SW480 (cell line): Measurements from ENCODE around the gene LRRC37A.
A peak's percentile ranks its signal among the peaks of the same experiment; 100 is the strongest.
"Not testable (repeated sequence)": the region's sequence is repeated elsewhere in the genome, so short reads cannot be mapped to it uniquely, and the experiment has no call there.

Experiments used
- DNase-seq: peaks from one replicate; pipeline ENCODE4 v3.0.0-alpha.2; 2016; ENCODE audit warnings: low spot score

The LRRC37A gene

GRCh38 chr17:46294831-46295230, at the start of gene LRRC37A:
Gene LRRC37A (plus strand): TSS chr17:46295131. CDS start chr17:46295134, 3 bp downstream.
- not testable (repeated sequence) for DNase-seq

- DNase-seq = not testable (repeated sequence)
These were observed 45.8 kb upstream of the LRRC37A start for GRCh38 chr17:46249153-46249552.

GRCh38 chr17:46252804-46253203, 42.1 kb upstream of the LRRC37A start:
- DNase-seq = not testable (repeated sequence)

- DNase-seq = peak; percentile 78
These were observed 41.2 kb upstream of the LRRC37A start for GRCh38 chr17:46253722-46254121.

- not testable (repeated sequence) for DNase-seq
These were observed 40.7 kb upstream of the LRRC37A start for GRCh38 chr17:46254215-46254614.

GRCh38 chr17:46256369-46256768, 38.6 kb upstream of the LRRC37A start:
- DNase-seq = not testable (repeated sequence)

GRCh38 chr17:46259845-46260661, 34.9 kb upstream of the LRRC37A start:
- peak; percentile 49 for DNase-seq

- no peak for DNase-seq
These were observed 32.7 kb upstream of the LRRC37A start for GRCh38 chr17:46262271-46262670.

- DNase-seq = peak; percentile 99
These were observed 30.3 kb upstream of the LRRC37A start for GRCh38 chr17:46264456-46265198.

GRCh38 chr17:46266063-46266655, 28.8 kb upstream of the LRRC37A start:
- DNase-seq = not testable (repeated sequence)

- DNase-seq = peak; percentile 91
These were observed 28.0 kb upstream of the LRRC37A start for GRCh38 chr17:46266656-46267544.

- no peak for DNase-seq
These were observed 24.9 kb upstream of the LRRC37A start for GRCh38 chr17:46270032-46270431.

- no peak for DNase-seq
These were observed 21.2 kb upstream of the LRRC37A start for GRCh38 chr17:46273541-46274236.

GRCh38 chr17:46274238-46274637, 20.7 kb upstream of the LRRC37A start:
- no peak for DNase-seq

GRCh38 chr17:46276728-46277479, 18.0 kb upstream of the LRRC37A start:
- DNase-seq = not testable (repeated sequence)

- not testable (repeated sequence) for DNase-seq
These were observed 13.6 kb upstream of the LRRC37A start for GRCh38 chr17:46281336-46281735.

GRCh38 chr17:46282635-46283034, 12.3 kb upstream of the LRRC37A start:
- not testable (repeated sequence) for DNase-seq

- peak; percentile 68 for DNase-seq
These were observed 10.5 kb upstream of the LRRC37A start for GRCh38 chr17:46284467-46284866.

- DNase-seq = not testable (repeated sequence)
These were observed 9.4 kb upstream of the LRRC37A start for GRCh38 chr17:46285500-46285899.

GRCh38 chr17:46286764-46287221, 8.1 kb upstream of the LRRC37A start:
- DNase-seq = peak; percentile 81
